GM21381 (cell line): Measurements from ENCODE around the gene SPATC1L.

Experiments
- ATAC-seq: cut with Tn5 transposase; IDR thresholded peaks from one replicate; pipeline ENCODE4 v1.9.1; 2021; ENCODE audit warnings: mild to moderate bottlenecking, moderate library complexity; ENCODE audit not compliant: unreplicated experiment

Gene SPATC1L

GRCh38 chr21:46137908-46138307 lies 46.4 kb downstream of the SPATC1L start:
- no peak for ATAC-seq

DNA sequence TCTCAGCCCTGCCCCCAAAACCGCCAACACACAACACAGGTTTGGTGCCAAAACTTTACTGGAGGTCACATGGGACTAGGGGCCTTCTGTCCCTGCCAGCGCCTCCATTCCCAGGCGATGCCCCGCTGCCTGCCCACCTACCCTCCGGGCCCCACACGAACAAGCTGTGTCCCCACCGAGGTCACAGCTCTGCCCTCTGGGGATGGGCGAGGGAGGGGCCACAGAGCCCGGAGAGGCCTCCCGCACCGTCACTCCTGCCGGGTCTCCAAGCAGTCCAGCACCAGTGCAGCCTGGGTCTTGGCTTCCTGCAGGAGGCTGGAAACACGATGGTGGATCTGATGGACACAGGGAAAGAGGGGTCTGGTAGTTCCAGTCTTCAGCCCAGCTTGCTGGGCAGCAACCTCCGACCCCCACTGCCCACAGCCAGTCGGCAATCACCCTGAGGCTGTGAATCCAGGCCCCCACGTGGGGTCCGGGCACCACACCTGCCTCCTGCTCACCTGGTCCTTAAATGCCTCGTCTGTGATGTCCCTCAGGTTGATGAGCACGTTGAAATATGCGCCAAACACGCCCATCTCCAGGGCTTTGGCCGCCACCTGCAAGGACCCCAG lies 47.4 kb downstream of the SPATC1L start:
- no peak for ATAC-seq

DNA sequence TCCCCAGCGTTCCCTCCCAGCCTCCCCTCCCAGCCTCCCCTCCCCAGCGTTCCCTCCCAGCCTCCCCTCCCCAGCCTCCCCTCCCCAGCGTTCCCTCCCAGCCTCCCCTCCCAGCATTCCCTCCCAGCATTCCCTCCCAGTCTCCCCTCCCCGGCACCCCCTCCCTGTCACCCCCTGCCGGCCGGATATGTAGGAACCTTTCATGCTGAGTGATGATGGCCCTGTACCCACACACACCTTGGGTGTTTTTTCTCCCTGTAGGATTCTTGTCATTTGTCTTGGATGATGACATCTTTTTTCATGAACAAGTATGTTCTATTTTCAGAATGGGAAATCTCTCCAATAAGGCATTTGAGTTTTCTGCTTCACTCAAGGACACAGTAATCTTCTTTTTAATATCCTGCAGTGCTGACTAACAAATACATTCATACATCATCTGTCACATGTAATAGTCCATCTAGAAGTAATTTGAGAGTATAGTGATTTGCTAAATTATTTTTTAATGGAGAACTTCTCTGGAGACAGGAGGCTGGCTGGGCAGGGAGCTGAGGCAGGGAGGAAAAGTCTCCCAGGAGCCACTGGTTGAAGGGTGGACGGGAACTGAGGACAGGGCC lies 48.4 kb downstream of the SPATC1L start:
- no peak for ATAC-seq

DNA sequence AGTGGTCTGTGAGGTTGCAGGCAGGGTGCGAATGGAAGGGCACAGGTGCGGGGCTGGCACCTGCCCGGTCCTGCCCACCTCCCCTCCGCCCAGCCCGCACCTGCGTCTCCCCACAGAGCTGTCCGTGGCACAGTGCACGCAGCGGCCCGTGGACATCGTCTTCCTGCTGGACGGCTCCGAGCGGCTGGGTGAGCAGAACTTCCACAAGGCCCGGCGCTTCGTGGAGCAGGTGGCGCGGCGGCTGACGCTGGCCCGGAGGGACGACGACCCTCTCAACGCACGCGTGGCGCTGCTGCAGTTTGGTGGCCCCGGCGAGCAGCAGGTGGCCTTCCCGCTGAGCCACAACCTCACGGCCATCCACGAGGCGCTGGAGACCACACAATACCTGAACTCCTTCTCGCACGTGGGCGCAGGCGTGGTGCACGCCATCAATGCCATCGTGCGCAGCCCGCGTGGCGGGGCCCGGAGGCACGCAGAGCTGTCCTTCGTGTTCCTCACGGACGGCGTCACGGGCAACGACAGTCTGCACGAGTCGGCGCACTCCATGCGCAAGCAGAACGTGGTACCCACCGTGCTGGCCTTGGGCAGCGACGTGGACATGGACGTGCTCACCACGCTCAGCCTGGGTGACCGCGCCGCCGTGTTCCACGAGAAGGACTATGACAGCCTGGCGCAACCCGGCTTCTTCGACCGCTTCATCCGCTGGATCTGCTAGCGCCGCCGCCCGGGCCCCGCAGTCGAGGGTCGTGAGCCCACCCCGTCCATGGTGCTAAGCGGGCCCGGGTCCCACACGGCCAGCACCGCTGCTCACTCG lies 52.2 kb downstream of the SPATC1L start:
- ATAC-seq: no peak

DNA sequence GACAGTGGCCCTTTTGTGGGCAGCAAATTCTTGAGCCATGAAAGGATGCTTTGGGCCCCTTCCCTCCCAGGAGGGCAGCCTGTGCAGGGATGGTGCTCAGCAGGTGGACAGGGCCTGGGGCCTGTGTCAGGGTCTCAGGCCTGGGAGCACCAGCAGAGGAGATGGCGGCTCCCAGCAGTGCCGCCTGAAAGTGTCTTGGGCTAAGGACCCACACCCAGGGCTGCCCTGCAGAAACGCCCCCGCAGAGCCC lies 52.7 kb downstream of the SPATC1L start:
- no peak for ATAC-seq

GRCh38 chr21:46130831-46131587 lies 53.2 kb downstream of the SPATC1L start:
- ATAC-seq: no peak

DNA sequence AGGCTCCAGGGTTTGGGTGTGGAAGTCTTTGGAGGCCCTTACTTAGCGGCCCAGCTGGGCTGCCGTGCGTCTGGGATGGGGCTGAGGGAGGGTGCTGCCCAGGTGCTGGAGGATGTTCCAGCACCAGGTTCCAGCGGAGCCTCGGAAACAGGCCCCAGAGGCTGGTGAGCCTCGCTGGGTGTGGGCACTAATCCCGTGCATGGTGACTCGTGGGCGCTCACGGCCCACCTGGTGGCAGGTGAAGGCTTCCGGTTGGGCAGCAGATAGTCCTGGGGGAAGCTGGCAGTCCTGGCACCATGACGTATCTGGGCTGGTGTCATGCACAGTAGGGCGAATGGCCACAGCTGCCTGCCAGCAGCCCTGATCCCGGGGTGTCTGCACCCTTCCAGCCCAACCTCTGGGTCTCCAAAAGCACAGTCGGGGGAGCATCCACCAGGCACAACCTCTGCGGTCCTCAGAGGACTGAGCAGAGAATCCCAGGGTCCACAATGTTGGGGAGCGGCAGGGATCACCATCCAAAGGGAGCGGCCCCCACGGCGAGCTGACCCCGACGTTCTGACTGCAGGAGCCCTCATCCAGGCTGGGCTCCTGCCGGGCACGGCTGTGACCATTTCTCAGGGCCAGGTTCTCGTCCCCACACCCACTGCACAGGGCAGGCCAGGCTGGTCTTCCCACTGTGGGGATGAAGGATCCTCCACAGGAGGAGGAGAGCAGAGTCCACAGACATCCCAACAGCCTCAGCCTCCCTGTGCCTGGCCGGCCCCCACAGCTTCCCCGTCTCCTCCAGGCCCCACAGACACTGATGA lies 54.2 kb downstream of the SPATC1L start:
- no peak for ATAC-seq

GRCh38 chr21:46128933-46129571 lies 55.2 kb downstream of the SPATC1L start:
- ATAC-seq: no peak

DNA sequence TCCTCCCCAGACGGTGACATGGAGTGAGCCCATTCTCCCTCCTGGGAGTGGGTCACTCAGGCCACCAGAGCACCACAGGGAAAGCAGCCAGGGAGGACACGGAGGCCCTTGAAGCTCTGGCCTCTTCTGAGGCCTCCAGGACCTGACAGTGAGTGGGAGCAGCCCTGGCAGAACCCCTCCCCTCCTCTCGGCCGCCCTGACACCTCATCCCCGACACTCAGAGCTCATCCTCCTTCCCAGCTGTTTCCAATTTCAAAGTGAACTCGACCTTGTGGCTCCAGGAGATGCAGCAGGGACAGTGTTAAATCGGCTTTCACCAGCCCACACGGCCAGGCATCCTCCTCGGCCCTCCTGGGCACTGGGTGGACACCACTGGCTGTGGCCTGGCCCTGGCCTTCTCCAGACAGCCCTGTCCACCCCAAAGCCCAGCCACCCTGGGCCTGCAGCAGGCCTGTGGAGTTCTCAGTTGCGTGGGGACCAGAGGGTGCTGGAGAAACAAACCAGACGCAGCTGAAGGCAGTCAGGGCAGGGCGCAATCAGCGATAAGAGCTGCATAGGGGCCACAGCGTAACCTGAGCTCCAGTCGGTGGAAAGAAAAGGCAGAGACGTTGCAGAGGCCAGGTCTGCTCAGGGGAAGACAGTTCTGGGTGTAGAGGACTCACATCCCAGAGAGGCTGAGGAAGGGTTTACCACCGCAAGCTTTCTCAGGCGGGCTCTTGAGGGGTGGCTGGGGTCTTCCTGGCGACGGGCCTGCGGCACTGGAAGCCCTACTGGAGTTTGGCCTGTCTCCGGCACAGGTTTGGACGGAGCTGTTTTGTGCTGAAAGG lies 55.9 kb downstream of the SPATC1L start:
- ATAC-seq: no peak

GRCh38 chr21:46127239-46128105 lies 56.8 kb downstream of the SPATC1L start:
- no peak for ATAC-seq

DNA sequence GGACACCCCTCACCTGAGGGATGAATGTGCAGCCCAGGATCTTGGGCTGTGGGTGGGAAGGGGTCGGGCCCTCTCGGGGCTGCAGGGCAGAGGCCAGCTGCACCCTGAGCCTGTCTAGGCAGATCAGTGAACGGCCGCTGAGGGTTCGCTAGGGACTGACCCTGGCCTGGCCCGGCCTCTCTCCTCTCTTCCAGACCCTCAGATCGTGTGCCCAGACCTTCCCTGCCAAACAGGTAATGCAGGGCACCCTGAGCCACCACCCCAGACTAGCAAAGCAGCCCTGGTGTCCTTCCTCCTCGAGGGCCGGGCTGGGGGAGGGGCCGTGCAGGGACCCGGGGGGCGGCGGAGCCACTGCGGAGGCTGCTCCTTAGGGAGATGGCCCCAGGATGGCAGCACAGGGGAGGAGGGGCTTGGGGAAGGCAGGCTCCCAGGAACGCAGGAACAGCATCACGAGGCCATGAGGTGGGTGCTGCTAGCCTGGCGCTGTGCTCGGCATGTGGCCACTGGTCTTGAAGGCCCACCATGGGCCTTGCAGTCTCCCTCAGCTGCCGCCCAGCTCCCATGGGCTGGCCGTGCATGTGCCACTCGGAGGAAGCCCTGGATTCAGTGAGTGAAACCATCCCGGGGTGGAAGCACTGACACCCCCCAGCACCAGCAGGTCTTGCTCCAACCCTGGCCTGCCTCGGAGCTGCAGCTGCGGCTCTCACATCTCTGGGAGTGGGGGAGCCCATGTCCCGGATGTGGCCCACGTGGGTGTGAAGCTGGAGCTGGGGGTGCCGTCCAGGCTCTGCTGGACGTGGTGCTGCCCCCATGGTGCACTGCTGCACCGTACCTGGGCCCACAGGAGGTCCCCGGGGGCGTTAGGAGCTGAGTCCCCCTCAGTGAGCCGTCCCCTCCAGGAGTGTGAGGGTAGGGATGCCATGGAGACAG lies 57.7 kb downstream of the SPATC1L start:
- no peak for ATAC-seq

- ATAC-seq: no peak
These were observed 58.4 kb downstream of the SPATC1L start for GRCh38 chr21:46125846-46126301.

GRCh38 chr21:46124926-46125845 lies 59.1 kb downstream of the SPATC1L start:
- no peak for ATAC-seq

DNA sequence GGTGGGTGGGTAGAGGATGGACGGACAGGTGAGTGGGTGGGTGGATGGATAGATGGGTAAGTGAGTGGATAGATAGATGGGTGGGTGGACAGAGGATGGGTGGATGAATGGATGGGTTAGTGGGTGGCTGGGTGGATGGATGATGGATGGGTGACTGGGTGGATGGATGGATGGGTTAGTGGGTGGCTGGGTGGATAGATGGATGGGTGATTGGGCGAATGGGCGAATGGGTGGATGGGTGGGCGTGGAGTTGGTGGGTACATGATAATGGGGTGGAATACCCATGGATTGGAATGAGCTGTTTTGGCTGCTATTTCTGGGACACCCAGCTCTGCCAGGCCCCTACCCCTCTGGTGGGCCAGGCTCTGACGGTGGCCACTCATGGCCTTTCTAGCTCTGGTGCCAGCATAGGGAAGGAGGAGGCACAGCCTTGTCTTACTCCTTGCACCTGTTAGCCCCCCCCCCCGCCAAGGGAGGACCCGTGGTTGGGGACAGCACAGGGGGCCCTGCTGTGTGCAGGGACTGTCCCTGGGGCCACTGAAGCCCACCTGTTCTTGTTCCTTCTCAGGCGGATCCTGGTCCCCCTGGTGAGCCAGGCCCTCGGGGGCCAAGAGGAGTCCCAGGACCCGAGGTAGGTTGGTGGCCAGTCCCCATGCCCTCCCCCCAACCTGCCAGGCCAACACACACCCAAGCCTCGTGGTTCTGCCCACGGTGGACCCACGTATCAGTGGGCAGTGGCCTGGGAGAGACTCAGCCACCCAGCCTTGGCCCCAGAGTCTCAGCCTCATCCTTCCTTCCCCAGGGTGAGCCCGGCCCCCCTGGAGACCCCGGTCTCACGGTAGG lies 60.0 kb downstream of the SPATC1L start:
- no peak for ATAC-seq
